Activated CD4-positive, CD25-positive, alpha-beta regulatory T cell treated with anti-CD3 and anti-CD28 coated beads, Interleukin-2, amount 50 U/mL, for 16 hours (primary cell): ENCODE measurements around the gene MYB.

Experiments used
- DNase-seq: peaks from one replicate; pipeline ENCODE4 v3.0.0-alpha.2; 2020; ENCODE audit warnings: low read depth, low spot score

MYB gene

GRCh38 chr6:135250751-135251497 lies 69.8 kb downstream of the MYB start:
- no peak for DNase-seq

- no peak for DNase-seq
These were observed 70.7 kb downstream of the MYB start for GRCh38 chr6:135251498-135252441.

- no peak for DNase-seq
These were observed 73.4 kb downstream of the MYB start for GRCh38 chr6:135254471-135254870.

GRCh38 chr6:135256866-135257265 lies 75.8 kb downstream of the MYB start:
- no peak for DNase-seq

- no peak for DNase-seq
These were observed 76.7 kb downstream of the MYB start for GRCh38 chr6:135257631-135258405.

- DNase-seq = no peak
These were observed 77.9 kb downstream of the MYB start for GRCh38 chr6:135258970-135259369.

- no peak for DNase-seq
These were observed 79.5 kb downstream of the MYB start for GRCh38 chr6:135260612-135261011.

GRCh38 chr6:135261872-135262725 lies 81.0 kb downstream of the MYB start:
- DNase-seq = no peak

- DNase-seq = no peak
These were observed 84.2 kb downstream of the MYB start for GRCh38 chr6:135265278-135265677.

GRCh38 chr6:135266675-135267074 lies 85.6 kb downstream of the MYB start:
- no peak for DNase-seq

GRCh38 chr6:135267085-135267484 lies 86.0 kb downstream of the MYB start:
- no peak for DNase-seq

- no peak for DNase-seq
These were observed 87.2 kb downstream of the MYB start for GRCh38 chr6:135268263-135268662.

- no peak for DNase-seq
These were observed 87.6 kb downstream of the MYB start for GRCh38 chr6:135268740-135269139.
